Esophagus muscularis mucosa (tissue), 4 donors: ENCODE data around the gene AP1M1.

Experiments
- CTCF ChIP-seq, 3 experiments: fragments of 200-600 bp in 2 of 3; fragments of 450-650 bp in 1 of 3; sonication (generic) in 2 of 3; IDR thresholded peaks; one replicate each; pipeline ENCODE4 v1.5.1; 2017 to 2019; ENCODE audit warnings: antibody characterized with exemption in 3 of 3, mild to moderate bottlenecking in 2 of 3, moderate library complexity in 1 of 3
- EP300 ChIP-seq: sonication (generic); formaldehyde crosslinking; IDR thresholded peaks from one replicate; pipeline ENCODE4 v1.6.1; 2017; ENCODE audit warnings: antibody characterized with exemption
- POLR2A ChIP-seq: fragments of 450-650 bp; IDR thresholded peaks from one replicate; pipeline ENCODE4 v1.6.1; 2017; ENCODE audit warnings: antibody characterized with exemption, moderate library complexity, mild to moderate bottlenecking, low read depth
- POLR2AphosphoS5 ChIP-seq, 2 donors: sonication (generic); formaldehyde crosslinking; IDR thresholded peaks; one replicate each; pipeline ENCODE4 v1.6.1; 2017; ENCODE audit warnings: antibody characterized with exemption in 2 of 2

- TF ChIP-seq CTCF (IDR thresholded peaks at IDR 0.05) (no peak), POLR2A (no peak), POLR2AphosphoS5 (IDR thresholded peaks at IDR 0.05) (no peak), EP300 (no peak)
Observed at GRCh38 chr19:16156904-16157303, 40.8 kb upstream of the AP1M1 start.
